ENCODE measurements around the gene MMP20. TPM values are rescaled to one million over a fixed set of nuclear protein-coding genes. Genes with fewer than 3 reads are reported as not detected.

Gene MMP20
- total RNA-seq, 1 experiment from 2014 or later: not detected

Other genes starting within 250 kb of the MMP20 start
- gene TMEM123, start 172.6 kb downstream of the MMP20 start, total RNA-seq (2014; rRNA removed; shearing (Covaris generic)): 121 and 127 TPM in 2 replicates
- 4.7 and 5.9 TPM in 2 replicates for gene MMP7, start 94.6 kb downstream of the MMP20 start, total RNA-seq (2014; rRNA removed; shearing (Covaris generic))
- not detected in 2 replicates for gene MMP27, start 80.4 kb upstream of the MMP20 start, total RNA-seq (2014; rRNA removed; shearing (Covaris generic))
- gene MMP8, start 99.6 kb upstream of the MMP20 start, total RNA-seq (2014; rRNA removed; shearing (Covaris generic)): not detected in 2 replicates
- not detected in 2 replicates for gene MMP10, start 155.3 kb upstream of the MMP20 start, total RNA-seq (2014; rRNA removed; shearing (Covaris generic))
- gene MMP1, start 172.8 kb upstream of the MMP20 start, total RNA-seq (2014; rRNA removed; shearing (Covaris generic)): 1.8 and 1.9 TPM in 2 replicates
- 0.11 and 0.36 TPM in 2 replicates for gene MMP3, start 218.3 kb upstream of the MMP20 start, total RNA-seq (2014; rRNA removed; shearing (Covaris generic))
- 0.24 and 1.3 TPM in 2 replicates for gene MMP12, start 249.7 kb upstream of the MMP20 start, total RNA-seq (2014; rRNA removed; shearing (Covaris generic))

Measured in Daoy (cell line).